Lower leg skin (tissue), 4 donors: ENCODE results near the gene GALNT14. TPM values are rescaled to one million over a fixed set of nuclear protein-coding genes. Genes with fewer than 3 reads are reported as not detected.

Experiments used
- DNase-seq, 2 donors: peaks; one replicate each; pipeline ENCODE4 v3.0.0-alpha.2; 2019; ENCODE audit warnings: low spot score in 2 of 2
- H3K4me3 ChIP-seq: fragments of 200-600 bp; sonication (generic); 2 replicates; pipeline ENCODE4 v1.5.1; 2017; ENCODE audit warnings: mild to moderate bottlenecking, low read depth; ENCODE audit not compliant: poor library complexity, severe bottlenecking
- CTCF ChIP-seq, 3 donors: fragments of 450-650 bp; IDR thresholded peaks; one replicate each; pipeline ENCODE4 v1.5.1; 2016; ENCODE audit warnings: antibody characterized with exemption in 3 of 3, mild to moderate bottlenecking in 3 of 3, moderate library complexity in 2 of 3
- POLR2A ChIP-seq, 2 donors: fragments of 450-650 bp; IDR thresholded peaks; one replicate each; pipeline ENCODE4 v1.6.1; 2016 to 2017; ENCODE audit warnings: antibody characterized with exemption in 2 of 2, mild to moderate bottlenecking in 1 of 2, moderate library complexity in 1 of 2
- WGBS, 2 donors: methylation state at CpG; one replicate each; pipeline ENCODE4 v1.1.5; 2018; 5-methylcytosine and 5-hydroxymethylcytosine counted together
- intact Hi-C: fragments of 100-400 bp; cut with DNase I; formaldehyde crosslinking; loops from one replicate; pipeline ENCODE4 v1.15.0; 2023; ENCODE audit warnings: low total_unique reads
- total RNA-seq, 4 donors: library from RNA; depleted of rRNA; stranded (reverse); fragments of >200 nt; gene quantifications; one replicate each; pipeline ENCODE4 v1.1.0, GENCODE V29; 2016

Gene GALNT14
- total RNA-seq, 4 donors from 2014 or later = 2.5 to 6.2 (median 4.0) TPM

- intact Hi-C loops = no loop called here
- no peak overlapping the region for H3K4me3 ChIP-seq
- WGBS, 2 donors = 79% methylated on average over 5 of the region's 5 CpGs
- no peak for DNase-seq
- no peak for TF ChIP-seq POLR2A (IDR thresholded peaks at IDR 0.05)
- no peak for TF ChIP-seq CTCF (IDR thresholded peaks at IDR 0.05)
These were observed 5.5 kb downstream of the GALNT14 start for GRCh38 chr2:31132786-31133185.

- intact Hi-C loops = no loop called here
- H3K4me3 ChIP-seq = no peak overlapping the region
- DNase-seq = no peak
- 47 to 75% methylated on average over 4 of the region's 4 CpGs for WGBS, 2 donors
- no peak for TF ChIP-seq POLR2A (IDR thresholded peaks at IDR 0.05)
These were observed 6.4 kb downstream of the GALNT14 start for GRCh38 chr2:31131871-31132270.

GRCh38 chr2:31129375-31130171 lies 8.7 kb downstream of the GALNT14 start:
- intact Hi-C loops = no loop called here
- TF ChIP-seq POLR2A (IDR thresholded peaks at IDR 0.05) = no peak
- no peak for TF ChIP-seq CTCF (IDR thresholded peaks at IDR 0.05)
- no peak for DNase-seq
- no peak overlapping the region for H3K4me3 ChIP-seq
- 74 to 76% methylated on average over 6 of the region's 6 CpGs for WGBS, 2 donors

GRCh38 chr2:31127931-31128330 lies 10.3 kb downstream of the GALNT14 start:
- intact Hi-C loops = no loop called here
- no peak for TF ChIP-seq POLR2A (IDR thresholded peaks at IDR 0.05)
- TF ChIP-seq CTCF (IDR thresholded peaks at IDR 0.05) = no peak
- DNase-seq = no peak
- H3K4me3 ChIP-seq = no peak overlapping the region
- WGBS, 2 donors = 84 to 85% methylated on average over 3 of the region's 3 CpGs

GRCh38 chr2:31125918-31126695 lies 12.1 kb downstream of the GALNT14 start:
- WGBS, 2 donors = 72 to 82% methylated on average over 6 of the region's 6 CpGs
- H3K4me3 ChIP-seq = no peak overlapping the region
- TF ChIP-seq CTCF (IDR thresholded peaks at IDR 0.05) = no peak
- DNase-seq = no peak
- intact Hi-C loops = no loop called here

GRCh38 chr2:31124904-31125303 lies 13.3 kb downstream of the GALNT14 start:
- 88 to 97% methylated on average over 4 of the region's 4 CpGs for WGBS, 2 donors
- TF ChIP-seq POLR2A (IDR thresholded peaks at IDR 0.05) = no peak
- no peak for TF ChIP-seq CTCF (IDR thresholded peaks at IDR 0.05)
- DNase-seq = no peak
- H3K4me3 ChIP-seq = no peak overlapping the region
- intact Hi-C loops = no loop called here
